Measurements from ENCODE around the gene ARHGEF38. TPM values are rescaled to one million over a fixed set of nuclear protein-coding genes. Genes with fewer than 3 reads are reported as not detected.

ARHGEF38 gene
- polyA plus RNA-seq, 1 of the 3 experiments (the other 2 are of a cell fraction) = 0.02 TPM

DNA sequence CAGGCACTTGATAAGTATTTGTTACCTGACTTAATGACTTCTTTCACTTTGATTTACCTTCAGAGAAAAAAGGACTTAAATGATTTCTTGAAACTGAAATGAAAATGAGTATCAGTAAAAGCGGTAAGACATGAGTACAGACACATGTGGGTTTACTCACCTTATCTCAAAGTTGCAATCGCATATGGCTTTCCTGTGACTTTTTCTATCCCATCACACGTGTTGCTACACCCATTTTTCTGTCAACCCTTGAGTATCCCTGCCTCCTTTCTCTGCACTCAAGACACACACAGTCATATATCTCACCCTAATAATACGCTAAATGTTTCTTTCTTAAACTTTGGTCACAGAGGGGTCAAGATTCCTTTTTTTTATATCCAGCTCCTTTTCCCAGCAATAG, 11.0 kb upstream of the ARHGEF38 start:
- Histone ChIP-seq H4K20me1 (ENCODE audit: insufficient read depth) (no peaks in the 10 kb centered on the region), H3K27ac (ENCODE audit: low read depth in 2 of 2, low read length in 1 of 2) (no peak overlapping the region), H3K4me2 (no peak overlapping the region), H3K79me2 (ENCODE audit: insufficient read depth) (no peaks in the 10 kb centered on the region), H3K9me2 (no peaks in the 10 kb centered on the region), H3K27me3 (ENCODE audit: insufficient read depth) (no peaks in the 10 kb centered on the region), H3K9me3 (no peaks in the 10 kb centered on the region), H3K4me1 (ENCODE audit: control insufficient read depth in 1 of 2, insufficient read depth in 2 of 2, low read depth in 1 of 2, low read length in 1 of 2) (no peaks in the 10 kb centered on the region; a peak in 1 of 4 replicates), H3K4me3 (ENCODE audit: low read depth in 2 of 2, low read length in 1 of 2) (no peak overlapping the region), H3K9ac (no peak overlapping the region), H3F3A (replicated peaks; ENCODE audit: insufficient read depth) (peaks cover 11% of the 10 kb centered on the region), H3K36me3 (replicated peaks in 1 of 2; ENCODE audit: control insufficient read depth in 1 of 2, insufficient read depth in 2 of 2, low read length in 1 of 2) (no peaks in the 10 kb centered on the region), H2AFZ (ENCODE audit: low read depth) (no peak overlapping the region)
- POLR2A ChIA-PET = no interaction called here
- DNase-seq = no peak
- WGBS (ENCODE audit: low lambda C conversion rate) = 81% methylated on average over 4 of the region's 4 CpGs
- no peak for TF ChIP-seq RAD21 (IDR thresholded peaks at IDR 0.05; ENCODE audit: low read length)
- TF ChIP-seq NFIC (IDR thresholded peaks at IDR 0.05; ENCODE audit: borderline replicate concordance) = no peak
- TF ChIP-seq GABPA (IDR thresholded peaks at IDR 0.05; ENCODE audit: low read depth) = no peak
- no peak for TF ChIP-seq TAF1 (IDR thresholded peaks at IDR 0.05; ENCODE audit: borderline replicate concordance, low read depth, low read length)
- TF ChIP-seq YY1 (IDR thresholded peaks at IDR 0.05; ENCODE audit: low read depth) = no peak
- no peak for TF ChIP-seq POLR2AphosphoS5 (IDR thresholded peaks at IDR 0.05; ENCODE audit: low read depth, low read length)
- no peak for TF ChIP-seq MAX (IDR thresholded peaks at IDR 0.05; ENCODE audit: low read depth)
- no peak for TF ChIP-seq NRF1 (IDR thresholded peaks at IDR 0.05; ENCODE audit: low read depth, low read length)
- TF ChIP-seq RCOR1 (IDR thresholded peaks at IDR 0.05; ENCODE audit: low read length) = no peak
- CTCF ChIA-PET = interaction anchor here (1.0 kb wide), 1 partner anchor 93 kb away, joined by 4 read pairs; no protein-coding TSS in a partner anchor

- no peaks in the 10 kb centered on the region for H3K9me2 ChIP-seq
- CTCF ChIA-PET = interaction anchor here (1.0 kb wide), 1 partner anchor 92 kb away, joined by 4 read pairs; no protein-coding TSS in a partner anchor
- DNase-seq = no peak
- no peaks in the 10 kb centered on the region for H3K79me2 ChIP-seq (ENCODE audit: insufficient read depth)
- H2AFZ ChIP-seq (ENCODE audit: low read depth) = no peak overlapping the region
- H3K9me3 ChIP-seq = no peaks in the 10 kb centered on the region
- peaks cover 11% of the 10 kb centered on the region for H3F3A ChIP-seq (replicated peaks; ENCODE audit: insufficient read depth)
- H4K20me1 ChIP-seq (ENCODE audit: insufficient read depth) = no peaks in the 10 kb centered on the region
- no peaks in the 10 kb centered on the region; a peak in 1 of 4 replicates for H3K4me1 ChIP-seq (ENCODE audit: control insufficient read depth in 1 of 2, insufficient read depth in 2 of 2, low read depth in 1 of 2, low read length in 1 of 2)
- H3K4me2 ChIP-seq = no peak overlapping the region
- no peak overlapping the region for H3K27ac ChIP-seq (ENCODE audit: low read depth in 2 of 2, low read length in 1 of 2)
- H3K4me3 ChIP-seq (ENCODE audit: low read depth in 2 of 2, low read length in 1 of 2) = no peak overlapping the region
- 91% methylated on average over 3 of the region's 3 CpGs for WGBS (ENCODE audit: low lambda C conversion rate)
- POLR2A ChIA-PET = no interaction called here
- H3K27me3 ChIP-seq (ENCODE audit: insufficient read depth) = no peaks in the 10 kb centered on the region
- H3K9ac ChIP-seq = no peak overlapping the region
- no peaks in the 10 kb centered on the region for H3K36me3 ChIP-seq (replicated peaks in 1 of 2; ENCODE audit: control insufficient read depth in 1 of 2, insufficient read depth in 2 of 2, low read length in 1 of 2)
- TF ChIP-seq ELF1 (IDR thresholded peaks at IDR 0.05) (no peak), SIN3A (IDR thresholded peaks at IDR 0.05; ENCODE audit: borderline replicate concordance, low read depth, low read length) (no peak), TCF12 (IDR thresholded peaks at IDR 0.05) (no peak), MAX (IDR thresholded peaks at IDR 0.05; ENCODE audit: low read depth) (no peak), JUND (IDR thresholded peaks at IDR 0.05) (no peak), USF2 (IDR thresholded peaks at IDR 0.05; ENCODE audit: borderline replicate concordance, low read depth, low read length) (no peak), CTCF (IDR thresholded peaks at IDR 0.05) (no peak), PBX3 (IDR thresholded peaks at IDR 0.05) (no peak), CHD2 (IDR thresholded peaks at IDR 0.05; ENCODE audit: low read length, partially characterized antibody) (no peak), FOSL2 (IDR thresholded peaks at IDR 0.05; ENCODE audit: borderline replicate concordance, low read depth) (no peak), RAD21 (IDR thresholded peaks at IDR 0.05; ENCODE audit: low read length) (no peak), TAF1 (IDR thresholded peaks at IDR 0.05; ENCODE audit: borderline replicate concordance, low read depth, low read length) (no peak), GATA2 (CRISPR knock-in tag; IDR thresholded peaks at IDR 0.05) (no peak), MXI1 (IDR thresholded peaks at IDR 0.05; ENCODE audit: low read depth, low read length) (no peak), FOXJ3 (CRISPR knock-in tag; IDR thresholded peaks at IDR 0.05) (no peak), GABPA (IDR thresholded peaks at IDR 0.05; ENCODE audit: low read depth) (no peak), MEF2A (IDR thresholded peaks at IDR 0.05; ENCODE audit: borderline replicate concordance, low read depth) (no peak), ZBTB33 (IDR thresholded peaks at IDR 0.05; ENCODE audit: borderline replicate concordance, low read depth) (no peak)
Measured at GRCh38 chr4:105542039-105542438, 10.4 kb upstream of the ARHGEF38 start.
